Measurements from ENCODE around the gene TMIE.

The TMIE gene, protein sequence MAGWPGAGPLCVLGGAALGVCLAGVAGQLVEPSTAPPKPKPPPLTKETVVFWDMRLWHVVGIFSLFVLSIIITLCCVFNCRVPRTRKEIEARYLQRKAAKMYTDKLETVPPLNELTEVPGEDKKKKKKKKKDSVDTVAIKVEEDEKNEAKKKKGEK

DNA sequence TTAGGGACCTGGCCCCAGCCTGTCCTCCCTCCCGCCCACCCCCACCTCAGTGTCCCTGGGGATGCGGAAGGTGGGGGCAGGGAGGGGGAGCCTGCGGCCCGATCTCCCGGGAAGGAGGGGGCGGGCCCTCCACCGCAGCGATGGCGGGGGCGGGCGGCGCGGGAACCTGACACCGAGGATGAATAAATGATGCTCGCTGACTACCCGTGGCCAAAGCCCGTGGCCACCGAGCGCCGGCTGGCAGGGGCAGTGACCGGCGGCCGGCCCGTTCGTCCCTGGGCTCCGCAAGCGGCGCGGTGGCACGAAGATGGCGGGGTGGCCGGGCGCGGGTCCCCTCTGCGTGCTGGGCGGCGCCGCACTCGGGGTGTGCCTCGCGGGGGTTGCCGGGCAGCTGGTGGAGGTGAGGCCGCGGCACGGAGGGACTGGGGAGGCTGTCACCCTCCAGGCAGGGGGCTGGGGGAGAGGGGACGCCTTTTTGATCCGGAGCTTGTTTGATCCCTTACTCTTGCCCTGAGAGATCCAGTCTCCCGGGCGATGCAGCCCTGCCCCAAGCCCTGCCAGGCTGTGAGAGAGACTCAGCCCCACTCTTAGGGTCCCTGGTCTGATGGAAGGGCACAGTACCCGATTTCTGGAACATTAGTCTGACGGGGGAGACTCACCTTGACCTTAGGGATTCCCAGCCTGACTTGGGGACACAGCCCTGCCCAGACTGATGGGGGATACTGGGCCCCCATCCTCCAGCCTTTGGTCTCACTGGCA is at the start of gene TMIE:
Gene TMIE, plus strand, starts transcription at position 212 of the 759 bp plus-strand sequence. Its CDS starts 96 bp downstream, at position 308.
- Histone ChIP-seq H3K9me3 (ENCODE audit: control insufficient read depth, insufficient read depth, low read length) (no peaks in the 10 kb centered on the region), H3F3A (ENCODE audit: control insufficient read depth, insufficient read depth) (no peaks in the 10 kb centered on the region), H3K27ac (ENCODE audit: low read depth, low read length) (no peak within 1 kb of the TSS), H3K4me1 (ENCODE audit: control insufficient read depth, low read length) (no peaks in the 10 kb centered on the region), H3K36me3 (ENCODE audit: control insufficient read depth, low read length) (no peaks in the 10 kb centered on the region), H3K9me2 (replicated peaks; ENCODE audit: control insufficient read depth, low read length) (no peaks in the 10 kb centered on the region), H3K27me3 (ENCODE audit: control insufficient read depth, low read length) (peaks cover 6% of the 10 kb centered on the region; the same call in 1 of the 2 replicates), H3K4me3 (ENCODE audit: low read length) (no peak within 1 kb of the TSS), H3K79me2 (ENCODE audit: control insufficient read depth, low read length) (no peaks in the 10 kb centered on the region), H3K4me2 (ENCODE audit: low read length) (no peak within 1 kb of the TSS), H4K20me1 (ENCODE audit: control insufficient read depth, insufficient read depth, low read depth, low read length) (no peaks in the 10 kb centered on the region)
- TF ChIP-seq, protein P1, sequence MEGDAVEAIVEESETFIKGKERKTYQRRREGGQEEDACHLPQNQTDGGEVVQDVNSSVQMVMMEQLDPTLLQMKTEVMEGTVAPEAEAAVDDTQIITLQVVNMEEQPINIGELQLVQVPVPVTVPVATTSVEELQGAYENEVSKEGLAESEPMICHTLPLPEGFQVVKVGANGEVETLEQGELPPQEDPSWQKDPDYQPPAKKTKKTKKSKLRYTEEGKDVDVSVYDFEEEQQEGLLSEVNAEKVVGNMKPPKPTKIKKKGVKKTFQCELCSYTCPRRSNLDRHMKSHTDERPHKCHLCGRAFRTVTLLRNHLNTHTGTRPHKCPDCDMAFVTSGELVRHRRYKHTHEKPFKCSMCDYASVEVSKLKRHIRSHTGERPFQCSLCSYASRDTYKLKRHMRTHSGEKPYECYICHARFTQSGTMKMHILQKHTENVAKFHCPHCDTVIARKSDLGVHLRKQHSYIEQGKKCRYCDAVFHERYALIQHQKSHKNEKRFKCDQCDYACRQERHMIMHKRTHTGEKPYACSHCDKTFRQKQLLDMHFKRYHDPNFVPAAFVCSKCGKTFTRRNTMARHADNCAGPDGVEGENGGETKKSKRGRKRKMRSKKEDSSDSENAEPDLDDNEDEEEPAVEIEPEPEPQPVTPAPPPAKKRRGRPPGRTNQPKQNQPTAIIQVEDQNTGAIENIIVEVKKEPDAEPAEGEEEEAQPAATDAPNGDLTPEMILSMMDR (IDR thresholded peaks at IDR 0.05; ENCODE audit: low read depth, low read length, poor library complexity, severe bottlenecking) = no peak
- no peak for TF ChIP-seq EZH2phosphoT487 (IDR thresholded peaks at IDR 0.05; ENCODE audit: borderline replicate concordance, low read length)

DNA sequence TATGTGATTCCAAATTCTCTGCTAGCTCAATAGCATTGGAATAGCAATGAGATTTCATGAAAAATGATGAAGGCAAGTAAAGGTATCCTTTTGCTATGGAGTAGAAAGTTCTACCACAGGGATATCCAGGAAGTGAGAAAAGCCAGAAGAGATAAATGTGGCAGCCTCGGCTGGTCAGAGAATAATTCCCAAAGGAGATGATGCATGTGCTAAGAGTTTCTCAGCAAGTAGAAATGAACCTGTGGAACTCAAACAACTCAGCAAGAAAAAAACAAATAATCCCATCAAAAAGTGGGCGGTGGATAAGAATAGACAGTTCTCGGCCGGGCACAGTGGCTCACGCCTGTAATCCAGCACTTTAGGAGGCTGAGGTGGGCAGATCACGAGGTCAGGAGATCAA is 45.9 kb upstream of the TMIE start:
- H3F3A ChIP-seq (ENCODE audit: control insufficient read depth, insufficient read depth) = no peaks in the 10 kb centered on the region
- TF ChIP-seq, protein P1 (IDR thresholded peaks at IDR 0.05; ENCODE audit: low read depth, low read length, poor library complexity, severe bottlenecking) = no peak
- TF ChIP-seq EZH2phosphoT487 (IDR thresholded peaks at IDR 0.05; ENCODE audit: borderline replicate concordance, low read length) = no peak
- H3K27ac ChIP-seq (ENCODE audit: low read depth, low read length) = no peak overlapping the region
- no peaks in the 10 kb centered on the region for H4K20me1 ChIP-seq (ENCODE audit: control insufficient read depth, insufficient read depth, low read depth, low read length)
- H3K4me1 ChIP-seq (ENCODE audit: control insufficient read depth, low read length) = peaks cover 9% of the 10 kb centered on the region
- no peaks in the 10 kb centered on the region for H3K36me3 ChIP-seq (ENCODE audit: control insufficient read depth, low read length)
- H3K9me2 ChIP-seq (replicated peaks; ENCODE audit: control insufficient read depth, low read length) = no peaks in the 10 kb centered on the region
- 0 out of 2 replicates have a peak, but pooled peaks cover 5% of the 10 kb centered on the region for H3K9me3 ChIP-seq (ENCODE audit: control insufficient read depth, insufficient read depth, low read length)
- no peak overlapping the region for H3K4me2 ChIP-seq (ENCODE audit: low read length)
- peaks cover 11% of the 10 kb centered on the region for H3K27me3 ChIP-seq (ENCODE audit: control insufficient read depth, low read length)
- no peaks in the 10 kb centered on the region for H3K79me2 ChIP-seq (ENCODE audit: control insufficient read depth, low read length)
- no peak overlapping the region for H3K4me3 ChIP-seq (ENCODE audit: low read length)

DNA sequence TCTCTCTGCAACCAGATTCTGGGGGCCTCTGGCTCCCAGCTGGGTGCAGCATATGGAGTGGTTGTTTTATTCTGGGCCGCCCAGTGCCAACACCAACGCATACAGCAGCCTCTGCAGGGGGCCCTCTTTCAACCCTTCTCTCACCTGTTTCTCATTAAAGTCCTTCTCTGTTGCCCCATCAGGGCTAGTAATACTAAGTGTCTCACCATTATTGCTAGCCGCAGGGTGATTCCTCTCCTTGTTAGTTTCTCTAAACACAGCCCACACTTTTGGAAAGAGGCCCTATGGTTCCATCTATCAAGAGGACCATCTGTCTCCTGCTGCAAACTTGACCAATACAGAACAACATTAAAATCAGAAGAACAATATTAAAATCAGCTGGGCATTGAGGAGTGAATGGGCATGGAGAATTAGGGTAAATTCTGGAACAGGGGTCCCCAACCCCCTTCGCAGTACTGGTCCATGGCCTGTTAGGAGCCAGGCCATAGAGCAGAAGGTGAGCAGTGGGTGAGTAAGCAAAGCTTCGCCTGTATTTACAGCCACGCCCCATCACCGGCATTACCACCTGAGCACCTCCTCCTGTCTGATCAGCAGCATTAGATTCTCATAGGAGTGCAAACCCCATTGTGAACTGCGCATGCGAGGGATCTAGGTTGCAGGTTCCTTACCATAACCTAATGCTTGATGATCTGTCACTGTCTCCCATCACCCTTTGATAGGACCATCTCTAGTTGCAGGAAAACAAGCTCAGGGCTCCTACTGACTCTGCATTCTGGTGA is 44.2 kb upstream of the TMIE start:
- Histone ChIP-seq H3K36me3 (ENCODE audit: control insufficient read depth, low read length) (no peaks in the 10 kb centered on the region), H3K9me2 (replicated peaks; ENCODE audit: control insufficient read depth, low read length) (no peaks in the 10 kb centered on the region), H4K20me1 (ENCODE audit: control insufficient read depth, insufficient read depth, low read depth, low read length) (no peaks in the 10 kb centered on the region), H3K4me1 (ENCODE audit: control insufficient read depth, low read length) (peaks cover 16% of the 10 kb centered on the region), H3K4me2 (ENCODE audit: low read length) (no peak overlapping the region), H3K27ac (ENCODE audit: low read depth, low read length) (no peak overlapping the region), H3F3A (ENCODE audit: control insufficient read depth, insufficient read depth) (no peaks in the 10 kb centered on the region), H3K79me2 (ENCODE audit: control insufficient read depth, low read length) (no peaks in the 10 kb centered on the region), H3K4me3 (ENCODE audit: low read length) (no peak overlapping the region), H3K9me3 (ENCODE audit: control insufficient read depth, insufficient read depth, low read length) (0 out of 2 replicates have a peak, but pooled peaks cover 3% of the 10 kb centered on the region), H3K27me3 (ENCODE audit: control insufficient read depth, low read length) (peaks cover 9% of the 10 kb centered on the region; the same call in 1 of the 2 replicates)
- no peak for TF ChIP-seq EZH2phosphoT487 (IDR thresholded peaks at IDR 0.05; ENCODE audit: borderline replicate concordance, low read length)
- TF ChIP-seq, protein P1 (IDR thresholded peaks at IDR 0.05; ENCODE audit: low read depth, low read length, poor library complexity, severe bottlenecking) = no peak
